ACC112 (cell line): ENCODE data around the gene TMEM156.
A peak's percentile ranks its signal among the peaks of the same experiment; 100 is the strongest.

Source experiments
- H2AFZ ChIP-seq: fragments of 200-600 bp; sonication (generic); one replicate; pipeline ENCODE4 v1.6.0; 2017; ENCODE audit warnings: antibody characterized with exemption, low read length; ENCODE audit not compliant: unreplicated experiment
- H3K27ac ChIP-seq: fragments of 200-600 bp; sonication (generic); 2 replicates; pipeline ENCODE4 v1.5.1; 2014; ENCODE audit warnings: low read depth, mild to moderate bottlenecking, antibody characterized with exemption, low read length, moderate library complexity
- H3K27me3 ChIP-seq: fragments of 200-600 bp; sonication (generic); 2 replicates; pipeline ENCODE4 v1.6.1; 2014; ENCODE audit warnings: mild to moderate bottlenecking, antibody characterized with exemption, low read length, moderate library complexity, mixed read lengths; ENCODE audit not compliant: insufficient read depth
- H3K36me3 ChIP-seq: fragments of 200-600 bp; sonication (generic); 2 replicates; pipeline ENCODE4 v1.6.1; 2016; ENCODE audit warnings: mild to moderate bottlenecking, antibody characterized with exemption, low read length, moderate library complexity, mixed read lengths; ENCODE audit not compliant: insufficient read depth
- H3K4me1 ChIP-seq: fragments of 200-600 bp; sonication (generic); one replicate; pipeline ENCODE4 v1.6.1; 2016; ENCODE audit warnings: low read length, mixed read lengths; ENCODE audit not compliant: insufficient read depth, unreplicated experiment, control insufficient read depth
- H3K4me3 ChIP-seq: fragments of 200-600 bp; sonication (generic); 2 replicates; pipeline ENCODE4 v1.5.1; 2014; ENCODE audit warnings: mild to moderate bottlenecking, low read depth, low read length
- H3K79me2 ChIP-seq: fragments of 200-600 bp; sonication (generic); one replicate; pipeline ENCODE4 v1.6.0; 2016; ENCODE audit warnings: low read length; ENCODE audit not compliant: control insufficient read depth, unreplicated experiment, insufficient read depth

The TMEM156 gene

DNA sequence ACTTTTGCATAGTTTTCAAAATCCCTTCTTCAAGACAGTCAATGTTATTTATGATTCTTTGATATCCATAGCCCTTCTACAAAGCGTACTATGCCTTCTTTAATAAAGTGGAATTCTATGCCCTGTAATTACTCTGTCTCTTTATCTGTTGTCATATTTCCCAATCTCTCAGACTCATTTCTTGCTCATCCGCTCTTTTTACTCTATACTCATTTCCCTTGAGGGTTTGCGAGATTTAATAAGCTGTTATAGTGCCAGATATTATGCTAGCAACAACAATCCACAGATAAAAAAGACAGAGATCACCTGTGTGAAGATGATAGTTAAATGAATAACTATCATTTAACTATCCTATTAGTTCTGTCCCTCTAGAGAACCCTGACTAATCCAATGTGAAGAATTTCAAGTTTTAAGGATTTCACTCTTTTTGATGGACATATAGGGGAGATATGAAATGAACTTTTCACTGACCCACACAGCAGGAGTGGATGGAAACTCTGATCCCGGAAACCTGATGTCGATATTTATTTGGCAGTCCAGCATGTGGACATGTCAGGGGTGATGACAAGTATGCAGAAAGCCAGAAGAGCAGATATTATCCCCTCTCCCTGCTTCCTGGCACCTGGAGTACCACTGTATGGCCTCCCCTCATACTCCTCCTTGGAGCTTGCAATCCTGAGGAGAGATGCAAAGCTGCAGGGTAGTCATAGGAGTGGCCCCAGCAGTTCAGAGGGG is 49.7 kb downstream of the TMEM156 start:
- Histone ChIP-seq H3K27me3 (no peaks in the 10 kb centered on the region), H2AFZ (no peak overlapping the region), H3K4me3 (0 out of 2 replicates have a peak overlapping the region, but pooled peaks have one; percentile 2), H3K79me2 (no peaks in the 10 kb centered on the region), H3K27ac (peak overlapping the region; percentile 88), H3K36me3 (no peaks in the 10 kb centered on the region), H3K4me1 (peaks cover 49% of the 10 kb centered on the region)

DNA sequence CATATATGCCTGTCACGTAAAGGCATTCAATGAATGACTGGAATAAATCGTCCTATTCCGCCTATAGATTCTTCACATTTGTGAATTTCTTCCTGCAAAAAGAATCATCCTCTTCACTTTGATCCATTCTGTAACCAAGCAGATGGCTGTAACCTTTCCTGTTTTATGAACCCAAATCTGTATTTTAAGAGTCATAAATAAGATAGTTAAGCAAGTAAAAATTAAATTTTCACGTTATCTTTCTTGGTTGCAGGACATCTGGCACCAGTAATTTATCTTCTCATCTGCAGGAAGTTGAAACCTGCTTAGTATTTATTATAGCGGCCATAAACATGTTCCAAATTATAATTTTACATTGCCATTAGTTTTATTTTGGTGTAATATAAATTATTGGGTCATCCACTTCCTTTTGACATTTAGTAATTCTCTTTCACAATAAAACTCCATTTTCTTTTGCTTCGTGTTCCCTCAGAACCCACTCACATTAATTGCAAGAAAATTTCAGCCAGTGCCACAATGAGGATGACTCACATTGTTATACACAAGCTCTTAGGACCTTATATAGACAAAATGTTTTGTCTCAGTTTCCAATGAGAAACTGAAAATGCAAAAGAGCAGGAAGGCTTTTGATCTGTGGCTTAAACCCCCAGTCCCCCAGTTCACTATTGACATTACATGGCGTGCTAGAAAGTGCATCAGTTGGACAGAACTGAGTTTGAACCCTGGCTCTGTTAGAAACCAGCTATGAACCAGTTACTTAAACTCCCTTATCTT is 51.1 kb downstream of the TMEM156 start:
- Histone ChIP-seq H2AFZ (no peak overlapping the region), H3K27me3 (no peaks in the 10 kb centered on the region), H3K27ac (peak overlapping the region; percentile 88), H3K4me1 (peaks cover 43% of the 10 kb centered on the region), H3K36me3 (no peaks in the 10 kb centered on the region), H3K79me2 (no peaks in the 10 kb centered on the region), H3K4me3 (peak overlapping the region; percentile 3; the same call in 1 of the 2 replicates)

DNA sequence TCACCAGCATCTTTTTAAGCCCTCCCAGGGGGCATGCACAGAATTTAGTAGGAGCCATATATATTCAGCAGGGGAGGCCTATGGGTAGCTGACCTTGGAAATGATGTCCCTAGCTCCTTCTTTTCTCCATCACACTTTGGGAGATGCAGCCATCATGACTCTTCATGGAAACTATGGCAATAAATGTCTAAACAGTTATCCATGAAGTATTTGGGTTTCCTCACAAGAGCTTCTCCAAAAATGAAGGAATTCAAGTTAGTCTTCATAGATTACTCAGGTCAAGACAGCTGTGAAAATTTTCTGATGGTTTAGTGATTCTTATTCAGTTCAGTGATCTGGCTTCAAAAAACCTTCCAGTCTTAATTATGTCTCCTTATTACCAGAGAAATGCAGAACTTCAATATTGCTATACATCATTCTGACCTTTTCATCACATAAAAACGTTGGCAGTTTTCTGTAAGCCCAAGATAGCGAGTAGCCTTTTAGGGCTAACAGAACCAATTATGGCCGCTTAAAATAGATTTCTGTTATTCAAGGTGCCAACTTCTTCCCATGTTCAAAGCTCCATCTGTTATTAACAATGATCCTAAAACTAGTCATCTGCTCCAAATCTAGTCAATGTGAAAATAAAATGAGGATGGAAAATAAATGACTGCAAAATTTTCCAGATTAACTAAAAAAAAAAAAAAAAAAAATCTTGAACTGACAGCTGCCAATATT is 52.5 kb downstream of the TMEM156 start:
- H3K27me3 ChIP-seq, result no peaks in the 10 kb centered on the region
- H3K4me3 ChIP-seq, result no peak overlapping the region
- H3K79me2 ChIP-seq, result no peaks in the 10 kb centered on the region
- no peak overlapping the region for H2AFZ ChIP-seq
- H3K4me1 ChIP-seq, result peaks cover 40% of the 10 kb centered on the region
- H3K36me3 ChIP-seq, result no peaks in the 10 kb centered on the region
- H3K27ac ChIP-seq, result no peak overlapping the region

DNA sequence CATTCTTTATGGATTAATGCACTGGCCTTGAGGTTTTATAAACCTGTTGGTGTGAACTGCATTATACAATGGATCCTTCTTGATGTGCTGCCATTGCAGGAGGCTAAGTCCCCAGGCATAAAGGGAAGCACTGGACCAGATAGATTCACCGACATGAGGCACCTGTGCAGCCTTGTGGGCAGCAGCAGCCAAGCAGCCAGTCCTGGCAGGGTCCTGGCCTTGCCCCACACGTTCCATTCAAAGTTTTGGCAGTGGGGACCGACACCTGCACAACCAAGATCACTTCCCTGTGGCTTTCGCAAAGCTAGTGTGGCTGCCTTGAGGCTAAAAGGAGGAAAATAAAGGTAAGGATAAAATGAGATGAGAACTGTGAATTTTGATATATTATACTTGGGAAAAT is 53.1 kb downstream of the TMEM156 start:
- Histone ChIP-seq H3K27me3 (no peaks in the 10 kb centered on the region), H3K36me3 (no peaks in the 10 kb centered on the region), H3K4me1 (peaks cover 34% of the 10 kb centered on the region), H3K79me2 (no peaks in the 10 kb centered on the region), H3K4me3 (no peak overlapping the region), H3K27ac (no peak overlapping the region), H2AFZ (no peak overlapping the region)

DNA sequence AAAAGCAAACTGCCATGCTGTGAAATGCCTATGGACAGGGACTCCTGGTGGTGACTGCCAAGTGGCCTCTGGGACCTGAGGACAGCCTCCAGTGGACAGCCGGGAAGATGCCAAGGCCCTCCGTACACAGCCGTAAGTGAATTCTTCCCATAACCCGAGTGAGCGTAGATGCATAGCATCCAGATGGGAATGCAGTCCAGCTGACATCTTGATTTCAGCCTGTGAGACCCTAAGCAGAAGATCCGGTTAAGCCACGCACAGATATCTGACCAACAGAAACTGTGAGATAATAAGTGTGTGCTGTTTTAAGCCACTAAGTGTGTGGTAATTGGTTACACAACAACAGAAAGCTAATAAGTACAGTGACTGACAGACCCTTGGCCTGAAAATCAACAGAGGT is 55.9 kb downstream of the TMEM156 start:
- Histone ChIP-seq H3K4me1 (peaks cover 9% of the 10 kb centered on the region), H3K79me2 (no peaks in the 10 kb centered on the region), H2AFZ (no peak overlapping the region), H3K27ac (no peak overlapping the region), H3K27me3 (no peaks in the 10 kb centered on the region), H3K4me3 (no peak overlapping the region), H3K36me3 (no peaks in the 10 kb centered on the region)

DNA sequence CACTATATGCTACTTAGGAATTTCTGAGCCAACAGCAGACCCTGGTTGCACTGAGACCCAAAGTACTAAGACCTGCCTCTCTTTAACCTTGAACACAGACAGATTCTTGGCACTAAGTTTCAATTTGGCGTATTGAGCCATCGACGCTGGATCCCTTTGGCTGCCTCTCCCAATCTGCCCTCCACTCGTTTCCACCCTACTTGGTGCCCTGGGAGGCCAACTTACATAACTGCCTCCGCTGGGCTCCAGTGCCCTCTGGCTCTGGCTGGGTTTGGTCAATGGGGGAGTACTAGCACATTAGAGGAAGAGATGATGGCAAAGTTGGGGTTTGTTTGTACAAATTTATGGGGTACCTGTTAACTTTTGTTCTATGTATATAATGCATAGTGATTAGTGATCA is 63.5 kb downstream of the TMEM156 start:
- no peak overlapping the region for H3K4me3 ChIP-seq
- no peaks in the 10 kb centered on the region for H3K79me2 ChIP-seq
- no peaks in the 10 kb centered on the region for H3K36me3 ChIP-seq
- H3K27me3 ChIP-seq, result no peaks in the 10 kb centered on the region
- no peak overlapping the region for H2AFZ ChIP-seq
- peaks cover 13% of the 10 kb centered on the region for H3K4me1 ChIP-seq
- H3K27ac ChIP-seq, result no peak overlapping the region

DNA sequence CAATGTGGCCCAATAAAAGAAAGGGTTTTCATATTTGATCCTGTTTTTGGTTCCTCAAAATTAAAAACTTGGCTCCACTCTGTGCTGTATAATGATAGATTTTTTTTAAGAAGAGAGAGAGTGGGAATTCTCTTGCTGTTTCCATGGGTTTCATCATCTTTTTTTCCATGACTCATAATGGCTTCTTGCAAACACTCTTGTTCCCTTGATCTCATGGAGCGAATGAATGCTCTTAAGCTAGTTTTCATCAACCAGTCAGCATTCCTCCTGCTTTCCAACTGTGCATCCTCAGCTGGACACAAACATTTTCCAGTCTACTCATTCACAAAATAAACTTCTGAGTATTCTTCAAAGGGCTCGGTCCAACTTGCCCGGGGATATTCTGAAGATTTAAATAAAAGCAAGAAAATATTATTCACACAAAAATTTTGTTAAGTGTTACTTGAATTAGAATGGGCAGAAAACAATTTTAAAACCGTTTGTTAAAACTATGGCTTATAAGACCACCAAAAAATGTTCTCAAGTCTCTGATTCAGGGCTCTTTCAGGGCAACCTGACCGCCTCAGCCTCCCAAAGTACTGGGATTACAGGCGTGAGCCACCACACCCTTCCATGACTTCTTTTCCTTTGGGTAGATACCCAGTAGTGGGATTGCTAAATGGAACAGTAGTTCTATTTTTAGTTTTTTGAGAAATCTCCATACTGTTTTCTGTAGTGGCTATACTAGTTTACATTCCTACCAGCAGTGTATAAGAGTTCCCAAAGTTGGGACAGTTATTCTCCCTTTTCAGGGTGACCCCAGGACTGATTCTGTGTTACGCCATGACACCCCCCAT is 64.7 kb downstream of the TMEM156 start:
- H3K27me3 ChIP-seq, result no peaks in the 10 kb centered on the region
- no peak overlapping the region for H3K4me3 ChIP-seq
- no peaks in the 10 kb centered on the region for H3K79me2 ChIP-seq
- peak overlapping the region; percentile 19 for H2AFZ ChIP-seq
- H3K4me1 ChIP-seq, result peaks cover 13% of the 10 kb centered on the region
- H3K27ac ChIP-seq, result peak overlapping the region; percentile 69
- no peaks in the 10 kb centered on the region for H3K36me3 ChIP-seq

DNA sequence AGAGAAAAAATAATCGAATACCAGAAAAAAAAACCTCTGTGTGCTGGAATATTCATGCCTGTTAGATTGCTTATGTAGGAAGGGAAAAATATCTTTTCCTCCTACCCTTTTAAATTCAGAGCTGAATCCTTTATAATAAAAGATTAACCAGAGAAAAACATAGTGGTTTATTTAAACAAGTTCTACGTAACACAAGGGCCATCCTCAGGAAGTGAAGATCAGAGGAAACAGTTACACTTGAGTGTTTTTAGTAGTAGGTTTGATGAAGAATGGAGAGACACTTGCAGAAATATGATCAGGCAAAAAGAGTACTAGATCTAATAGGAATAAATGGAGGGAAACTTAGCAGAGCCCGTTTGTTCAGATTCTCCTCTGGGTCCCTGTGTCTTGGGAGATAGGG is 66.3 kb downstream of the TMEM156 start:
- no peaks in the 10 kb centered on the region for H3K27me3 ChIP-seq
- no peak overlapping the region for H2AFZ ChIP-seq
- peaks cover 13% of the 10 kb centered on the region for H3K4me1 ChIP-seq
- H3K79me2 ChIP-seq, result no peaks in the 10 kb centered on the region
- no peaks in the 10 kb centered on the region for H3K36me3 ChIP-seq
- no peak overlapping the region for H3K4me3 ChIP-seq
- no peak overlapping the region for H3K27ac ChIP-seq

DNA sequence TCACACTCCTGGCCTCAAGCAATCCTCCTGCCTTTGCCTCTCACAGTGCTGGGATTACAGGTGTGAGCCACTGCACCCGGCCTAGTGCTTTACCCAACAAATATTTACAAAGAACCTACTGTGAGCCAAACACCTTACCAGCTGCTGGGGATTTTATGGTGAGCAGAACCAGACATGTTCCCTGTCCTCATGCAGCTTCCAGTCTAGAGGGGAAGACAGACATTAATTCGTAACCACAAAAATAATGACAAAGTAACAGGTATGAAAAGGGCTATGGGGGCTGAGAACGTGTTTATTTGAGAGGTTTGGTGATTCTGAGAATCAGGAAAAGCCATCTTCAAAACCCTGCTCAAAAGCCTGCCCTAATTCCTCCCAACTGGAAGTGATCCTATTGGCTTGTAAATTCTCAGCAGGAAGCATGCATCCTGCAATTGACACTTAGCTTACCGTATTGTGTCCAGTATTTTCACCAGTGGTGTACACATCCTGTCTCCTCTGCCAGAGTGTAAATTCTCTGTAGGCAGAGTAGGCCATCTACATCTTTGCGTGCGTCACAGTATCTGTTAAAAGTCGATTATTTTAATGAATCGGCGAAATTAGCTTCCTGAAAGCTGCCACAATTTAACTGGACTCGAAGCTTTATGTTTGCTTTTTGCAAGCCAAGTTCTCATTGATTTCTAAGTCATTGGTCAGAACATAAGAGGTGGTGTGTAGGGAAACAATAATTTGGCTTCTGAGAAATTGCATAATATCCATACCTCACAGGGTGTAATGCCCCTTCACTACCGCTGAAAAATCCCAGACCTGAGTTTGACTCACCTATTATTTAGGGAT is 67.0 kb downstream of the TMEM156 start:
- no peaks in the 10 kb centered on the region for H3K27me3 ChIP-seq
- H3K4me1 ChIP-seq, result peaks cover 13% of the 10 kb centered on the region
- no peak overlapping the region for H3K27ac ChIP-seq
- H3K79me2 ChIP-seq, result no peaks in the 10 kb centered on the region
- no peak overlapping the region for H3K4me3 ChIP-seq
- no peaks in the 10 kb centered on the region for H3K36me3 ChIP-seq
- no peak overlapping the region for H2AFZ ChIP-seq
